Activated CD4-positive, alpha-beta T cell treated with anti-CD3 and anti-CD28 coated beads for 48 hours (primary cell): ENCODE data around the gene SNW1.
"Not testable (repeated sequence)": the region's sequence is repeated elsewhere in the genome, so short reads cannot be mapped to it uniquely, and the experiment has no call there.

Experiments
- DNase-seq: peaks from one replicate; pipeline ENCODE4 v3.0.0-alpha.2; 2020

The SNW1 gene

GRCh38 chr14:77760381-77761204 is at the start of gene SNW1:
Gene SNW1 (minus strand): TSS chr14:77761156. CDS start chr14:77761127, 29 bp downstream.
- DNase-seq = peak; percentile 95

GRCh38 chr14:77809011-77809410 is 48.1 kb upstream of the SNW1 start:
- no peak for DNase-seq

GRCh38 chr14:77808250-77808649 is 47.3 kb upstream of the SNW1 start:
- DNase-seq = no peak

GRCh38 chr14:77805706-77806105 is 44.8 kb upstream of the SNW1 start:
- no peak for DNase-seq

GRCh38 chr14:77804592-77804991 is 43.6 kb upstream of the SNW1 start:
- DNase-seq = peak; percentile 61

- DNase-seq = no peak
These were observed 39.9 kb upstream of the SNW1 start for GRCh38 chr14:77800814-77801213.

- DNase-seq = peak; percentile 92
These were observed 39.1 kb upstream of the SNW1 start, which contains the start of gene ADCK1 for GRCh38 chr14:77799863-77800730. Gene ADCK1 (plus strand): TSS chr14:77800109. CDS start chr14:77818979, 18,870 bp downstream.

- DNase-seq = not testable (repeated sequence)
These were observed 38.5 kb upstream of the SNW1 start for GRCh38 chr14:77799456-77799855.

- DNase-seq = no peak
These were observed 33.4 kb upstream of the SNW1 start for GRCh38 chr14:77794357-77794756.

- DNase-seq = not testable (repeated sequence)
These were observed 32.3 kb upstream of the SNW1 start for GRCh38 chr14:77793255-77793654.

GRCh38 chr14:77791225-77791600 is 30.3 kb upstream of the SNW1 start:
- DNase-seq = no peak

- DNase-seq = no peak
These were observed 29.7 kb upstream of the SNW1 start for GRCh38 chr14:77790566-77791224.

- no peak for DNase-seq
These were observed 25.2 kb upstream of the SNW1 start for GRCh38 chr14:77786148-77786547.

- DNase-seq = no peak
These were observed 21.2 kb upstream of the SNW1 start for GRCh38 chr14:77782202-77782601.

GRCh38 chr14:77773966-77774365 is 13.0 kb upstream of the SNW1 start:
- not testable (repeated sequence) for DNase-seq

GRCh38 chr14:77768442-77769069 is 7.6 kb upstream of the SNW1 start:
- not testable (repeated sequence) for DNase-seq

GRCh38 chr14:77763978-77764377 is 3.0 kb upstream of the SNW1 start:
- no peak for DNase-seq

- no peak for DNase-seq
These were observed 2.4 kb upstream of the SNW1 start for GRCh38 chr14:77763316-77763715.

- DNase-seq = no peak
These were observed 412 bp upstream of the SNW1 start for GRCh38 chr14:77761205-77761931.

- no peak for DNase-seq
These were observed 8.0 kb downstream of the SNW1 start for GRCh38 chr14:77752799-77753516.

- DNase-seq = no peak
These were observed 8.7 kb downstream of the SNW1 start for GRCh38 chr14:77752266-77752665.
